ENCODE measurements around the gene MAP4K3.
A peak's percentile ranks its signal among the peaks of the same experiment; 100 is the strongest.
"Not testable (repeated sequence)": the region's sequence is repeated elsewhere in the genome, so short reads cannot be mapped to it uniquely, and the experiment has no call there.

Gene MAP4K3

GRCh38 chr2:39300044-39300978 lies 136.8 kb downstream of the MAP4K3 start:
- DNase-seq: no peak

GRCh38 chr2:39290433-39290832 lies 146.7 kb downstream of the MAP4K3 start:
- no peak for DNase-seq

GRCh38 chr2:39289609-39290008 lies 147.5 kb downstream of the MAP4K3 start:
- DNase-seq: no peak

GRCh38 chr2:39283561-39283960 lies 153.5 kb downstream of the MAP4K3 start:
- no peak for DNase-seq

GRCh38 chr2:39281391-39281790 lies 155.7 kb downstream of the MAP4K3 start:
- no peak for DNase-seq

- DNase-seq: no peak
Measured at GRCh38 chr2:39275016-39275415, 162.1 kb downstream of the MAP4K3 start.

GRCh38 chr2:39269941-39270340 lies 167.1 kb downstream of the MAP4K3 start:
- DNase-seq: no peak

- DNase-seq: no peak
Measured at GRCh38 chr2:39266916-39267434, 170.1 kb downstream of the MAP4K3 start.

GRCh38 chr2:39266139-39266805 lies 170.8 kb downstream of the MAP4K3 start:
- DNase-seq: peak; percentile 12

GRCh38 chr2:39265315-39265714 lies 171.8 kb downstream of the MAP4K3 start:
- DNase-seq: peak; percentile 83

GRCh38 chr2:39264733-39265132 lies 172.4 kb downstream of the MAP4K3 start:
- peak; percentile 32 for DNase-seq

- DNase-seq: no peak
Measured at GRCh38 chr2:39260087-39260486, 177.0 kb downstream of the MAP4K3 start.

- DNase-seq: no peak
Measured at GRCh38 chr2:39256040-39256439, 181.0 kb downstream of the MAP4K3 start.

- DNase-seq: no peak
Measured at GRCh38 chr2:39252888-39253518, 184.1 kb downstream of the MAP4K3 start.

GRCh38 chr2:39247512-39248043 lies 189.5 kb downstream of the MAP4K3 start:
- peak; percentile 10 for DNase-seq

GRCh38 chr2:39246382-39246980 lies 190.6 kb downstream of the MAP4K3 start:
- DNase-seq: no peak

- not testable (repeated sequence) for DNase-seq
Measured at GRCh38 chr2:39244963-39245625, 192.0 kb downstream of the MAP4K3 start.

GRCh38 chr2:39244241-39244862 lies 192.7 kb downstream of the MAP4K3 start:
- peak; percentile 13 for DNase-seq

- peak; percentile 77 for DNase-seq
Measured at GRCh38 chr2:39243469-39244123, 193.5 kb downstream of the MAP4K3 start, which contains the start of gene CDKL4. CDKL4 (minus strand) TSS chr2:39243970.

GRCh38 chr2:39241588-39241987 lies 195.5 kb downstream of the MAP4K3 start:
- DNase-seq: no peak

- DNase-seq: no peak
Measured at GRCh38 chr2:39240758-39241157, 196.3 kb downstream of the MAP4K3 start.

Data from NCI-H69 (cell line).